Measurements from ENCODE around the gene ARHGAP45. TPM values are rescaled to one million over a fixed set of nuclear protein-coding genes. Genes with fewer than 3 reads are reported as not detected.

The ARHGAP45 gene
- polyA plus RNA-seq, 2 of the 4 experiments (the other 2 are of a cell fraction): 1.2 to 1.9 TPM

GRCh38 chr19:1088416-1089010 is 21.5 kb downstream of the ARHGAP45 start (continued):
- TF ChIP-seq SREBF2 (IDR thresholded peaks at IDR 0.05) (no peak), HDAC2 (IDR thresholded peaks at IDR 0.05) (no peak), JUN (IDR thresholded peaks at IDR 0.05) (no peak), HMGXB4 (CRISPR knock-in tag; IDR thresholded peaks at IDR 0.05; ENCODE audit: borderline replicate concordance) (no peak), FOSB (CRISPR knock-in tag; IDR thresholded peaks at IDR 0.05) (no peak), REST (IDR thresholded peaks at IDR 0.05) (no peak)
- TF ChIP-seq, protein P1, sequence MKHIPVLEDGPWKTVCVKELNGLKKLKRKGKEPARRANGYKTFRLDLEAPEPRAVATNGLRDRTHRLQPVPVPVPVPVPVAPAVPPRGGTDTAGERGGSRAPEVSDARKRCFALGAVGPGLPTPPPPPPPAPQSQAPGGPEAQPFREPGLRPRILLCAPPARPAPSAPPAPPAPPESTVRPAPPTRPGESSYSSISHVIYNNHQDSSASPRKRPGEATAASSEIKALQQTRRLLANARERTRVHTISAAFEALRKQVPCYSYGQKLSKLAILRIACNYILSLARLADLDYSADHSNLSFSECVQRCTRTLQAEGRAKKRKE (CRISPR knock-in tag; IDR thresholded peaks at IDR 0.05; ENCODE audit: low read depth): no peak
- TF ChIP-seq, protein P2, sequence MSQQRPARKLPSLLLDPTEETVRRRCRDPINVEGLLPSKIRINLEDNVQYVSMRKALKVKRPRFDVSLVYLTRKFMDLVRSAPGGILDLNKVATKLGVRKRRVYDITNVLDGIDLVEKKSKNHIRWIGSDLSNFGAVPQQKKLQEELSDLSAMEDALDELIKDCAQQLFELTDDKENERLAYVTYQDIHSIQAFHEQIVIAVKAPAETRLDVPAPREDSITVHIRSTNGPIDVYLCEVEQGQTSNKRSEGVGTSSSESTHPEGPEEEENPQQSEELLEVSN (IDR thresholded peaks at IDR 0.05; ENCODE audit: borderline replicate concordance, low read depth): no peak

- peaks cover 6% of the 10 kb centered on the region; the same call in 1 of the 3 replicates for H3K4me1 ChIP-seq
- no peak for TF ChIP-seq HOXB13 (CRISPR knock-in tag; IDR thresholded peaks at IDR 0.05; ENCODE audit: low read depth)
- no peak for TF ChIP-seq SMC3 (IDR thresholded peaks at IDR 0.05)
- TF ChIP-seq MYC (IDR thresholded peaks at IDR 0.05; ENCODE audit: borderline replicate concordance, low read length): no peak
- no peak for TF ChIP-seq POLR2A (IDR thresholded peaks at IDR 0.05; ENCODE audit: low read length)
- TF ChIP-seq EHF (CRISPR knock-in tag; IDR thresholded peaks at IDR 0.05): no peak
- TF ChIP-seq NR3C1 (IDR thresholded peaks at IDR 0.05): no peak
- no peak for TF ChIP-seq FOXS1 (CRISPR knock-in tag; IDR thresholded peaks at IDR 0.05)
- no peak for TF ChIP-seq EHMT2 (IDR thresholded peaks at IDR 0.05; ENCODE audit: low read depth)
- TF ChIP-seq CHD2 (IDR thresholded peaks at IDR 0.05; ENCODE audit: low read length, partially characterized antibody): no peak
- TF ChIP-seq HDAC2 (IDR thresholded peaks at IDR 0.05): no peak
- no peak for TF ChIP-seq RCOR1 (IDR thresholded peaks at IDR 0.05; ENCODE audit: low read depth, low read length)
- TF ChIP-seq RARB (CRISPR knock-in tag; IDR thresholded peaks at IDR 0.05): no peak
- TF ChIP-seq HOXB5 (CRISPR knock-in tag; IDR thresholded peaks at IDR 0.05): no peak
- TF ChIP-seq ESRRA (IDR thresholded peaks at IDR 0.05; ENCODE audit: borderline replicate concordance, low read length): no peak
- TF ChIP-seq HEYL (CRISPR knock-in tag; IDR thresholded peaks at IDR 0.05): no peak
- TF ChIP-seq KDM5A (IDR thresholded peaks at IDR 0.05): no peak
- TF ChIP-seq CBX2 (IDR thresholded peaks at IDR 0.05; ENCODE audit: borderline replicate concordance, low read depth): no peak
- TF ChIP-seq CBX8 (IDR thresholded peaks at IDR 0.05): no peak
- H3K4me3 ChIP-seq: no peak overlapping the region
- H3K27ac ChIP-seq: no peak overlapping the region
- 97% methylated on average over 6 of the region's 32 CpGs for WGBS (ENCODE audit: missing lambda C conversion rate)
- no peaks in the 10 kb centered on the region for H3K9me3 ChIP-seq
- no peak for ATAC-seq
- H3K4me2 ChIP-seq: no peak overlapping the region
- FAIRE-seq: no peak
- ChIA-PET CTCF (interaction anchor here (0.6 to 1.4 kb wide), 3 partner anchors 12 to 24 kb away, joined by 3 read pairs; no protein-coding TSS in a partner anchor), POLR2A (no interaction called here)
- no peak for DNase-seq (ENCODE audit: low read depth in 1 of 2, low spot score in 1 of 2)
Observed at GRCh38 chr19:1089126-1089771, 22.3 kb downstream of the ARHGAP45 start.

Data from A549 (cell line).